Measurements from ENCODE around the gene SIPA1L3. TPM values are rescaled to one million over a fixed set of nuclear protein-coding genes. Genes with fewer than 3 reads are reported as not detected.
"Not testable (repeated sequence)": the region's sequence is repeated elsewhere in the genome, so short reads cannot be mapped to it uniquely, and the experiment has no call there.

Gene SIPA1L3
- polyA plus RNA-seq (2013, experiment 1 of 2) = 7.4 TPM
- polyA plus RNA-seq (2013, experiment 2 of 2) = 9.0 TPM

GRCh38 chr19:37906869-37907734 is at the start of gene SIPA1L3:
Gene SIPA1L3, plus strand, starts transcription at chr19:37907208. Its CDS starts 174,358 bp downstream, at chr19:38081566.
- Histone ChIP-seq H3K9me3 (ENCODE audit: control insufficient read depth, low read length) (no peaks in the 10 kb centered on the region), H3K4me3 (ENCODE audit: extremely low read depth, insufficient read depth, low read length, poor library complexity, severe bottlenecking) (peak within 1 kb of the TSS; percentile 86), H3K27ac (ENCODE audit: low read depth, low read length, severe bottlenecking) (peak within 1 kb of the TSS; percentile 61), H3K36me3 (ENCODE audit: control insufficient read depth, insufficient read depth, low read length) (peaks cover 4% of the 10 kb centered on the region), H3K4me1 (ENCODE audit: control insufficient read depth, insufficient read depth, low read length, poor library complexity, severe bottlenecking) (no peaks in the 10 kb centered on the region)
- 0 to 1% methylated on average over 79 to 80 of the region's 95 CpGs for WGBS, 2 experiments (ENCODE audit: insufficient coverage in 2 of 2)

DNA sequence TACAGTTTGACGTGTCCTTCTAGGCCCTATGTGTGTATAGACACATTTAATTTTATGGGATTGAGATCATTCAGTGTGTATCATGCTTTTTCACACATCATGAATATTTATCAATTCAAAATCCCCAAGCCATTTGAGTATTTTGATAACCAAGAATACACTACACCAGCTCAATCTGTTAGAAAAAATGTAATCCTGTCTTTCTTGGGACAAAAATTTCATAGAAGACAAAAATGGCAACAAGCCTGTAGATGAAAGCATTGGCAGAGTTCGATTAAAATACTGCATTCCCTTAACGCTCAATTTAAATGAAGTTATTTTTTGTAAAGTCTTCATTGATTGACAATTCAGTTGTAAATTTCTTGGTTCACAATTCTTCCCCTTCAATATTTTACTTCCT is 42.5 kb upstream of the SIPA1L3 start:
- WGBS, 2 experiments (ENCODE audit: insufficient coverage in 2 of 2) = 100% methylated on average over 2 of the region's 3 CpGs; no CpG with 5 or more reads in 1 of the 2 experiments

DNA sequence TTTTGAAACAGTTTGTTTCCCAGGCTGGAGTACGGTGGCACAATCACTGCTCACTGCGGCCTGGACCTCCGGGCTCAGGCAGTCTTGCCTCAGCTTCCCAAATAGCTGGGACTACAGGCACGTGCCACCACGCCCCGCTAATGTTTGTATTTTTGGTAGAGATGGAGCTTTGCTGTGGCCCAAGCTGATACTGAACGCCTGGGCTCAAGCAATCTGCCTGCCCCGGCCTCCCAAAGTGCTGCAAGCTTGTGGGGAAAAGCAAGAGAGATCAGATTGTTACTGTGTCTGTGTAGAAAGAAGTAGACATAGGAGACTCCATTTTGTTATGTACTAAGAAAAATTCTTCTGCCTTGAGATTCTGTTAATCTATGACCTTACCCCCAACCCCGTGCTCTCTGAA is 41.1 kb upstream of the SIPA1L3 start:
- peaks cover 22% of the 10 kb centered on the region for H3K9me3 ChIP-seq (ENCODE audit: control insufficient read depth, low read length)
- not testable (repeated sequence) for H3K4me3 ChIP-seq (ENCODE audit: extremely low read depth, insufficient read depth, low read length, poor library complexity, severe bottlenecking); H3K27ac ChIP-seq (ENCODE audit: low read depth, low read length, severe bottlenecking); H3K4me1 ChIP-seq (ENCODE audit: control insufficient read depth, insufficient read depth, low read length, poor library complexity, severe bottlenecking); H3K36me3 ChIP-seq (ENCODE audit: control insufficient read depth, insufficient read depth, low read length)
- whole genome bisulfite sequencing, 2 experiments (ENCODE audit: insufficient coverage in 2 of 2) = 90 to 93% methylated on average over 7 to 8 of the region's 9 CpGs

More for the DNA sequence above, 42.5 kb upstream of the SIPA1L3 start:
- peaks cover 8% of the 10 kb centered on the region for H3K9me3 ChIP-seq (ENCODE audit: control insufficient read depth, low read length)
- no peak overlapping the region for H3K4me3 ChIP-seq (ENCODE audit: extremely low read depth, insufficient read depth, low read length, poor library complexity, severe bottlenecking)
- no peaks in the 10 kb centered on the region for H3K36me3 ChIP-seq (ENCODE audit: control insufficient read depth, insufficient read depth, low read length)
- no peaks in the 10 kb centered on the region for H3K4me1 ChIP-seq (ENCODE audit: control insufficient read depth, insufficient read depth, low read length, poor library complexity, severe bottlenecking)
- no peak overlapping the region for H3K27ac ChIP-seq (ENCODE audit: low read depth, low read length, severe bottlenecking)

DNA sequence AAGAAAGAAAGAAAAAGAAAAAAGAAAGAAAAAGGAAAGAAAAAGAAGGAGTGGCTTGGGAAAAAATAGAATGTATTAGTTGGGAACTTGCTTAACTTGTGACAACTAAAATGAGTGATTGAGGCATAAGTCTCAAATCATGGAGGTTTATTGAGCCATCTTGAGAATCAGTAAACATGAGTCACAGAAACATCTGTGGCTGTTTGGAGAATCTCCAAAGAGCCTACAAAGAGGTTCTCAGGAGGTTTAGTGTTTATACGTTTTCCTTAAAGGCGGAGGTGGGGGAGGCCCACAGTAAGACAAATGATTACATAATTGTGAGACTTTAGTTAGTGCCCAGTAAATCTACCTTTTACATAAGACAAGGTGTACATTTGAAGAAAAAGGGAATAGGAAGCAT is 39.2 kb upstream of the SIPA1L3 start:
- H3K4me1 ChIP-seq (ENCODE audit: control insufficient read depth, insufficient read depth, low read length, poor library complexity, severe bottlenecking) = no peaks in the 10 kb centered on the region
- no peak overlapping the region for H3K27ac ChIP-seq (ENCODE audit: low read depth, low read length, severe bottlenecking)
- H3K36me3 ChIP-seq (ENCODE audit: control insufficient read depth, insufficient read depth, low read length) = no peaks in the 10 kb centered on the region
- no peak overlapping the region for H3K4me3 ChIP-seq (ENCODE audit: extremely low read depth, insufficient read depth, low read length, poor library complexity, severe bottlenecking)
- 67% methylated on average over 1 of the region's 2 CpGs; no CpG with 5 or more reads in 1 of the 2 experiments for WGBS, 2 experiments (ENCODE audit: insufficient coverage in 2 of 2)
- peaks cover 25% of the 10 kb centered on the region for H3K9me3 ChIP-seq (ENCODE audit: control insufficient read depth, low read length)

- Histone ChIP-seq H3K27ac (ENCODE audit: low read depth, low read length, severe bottlenecking) (no peak overlapping the region), H3K9me3 (ENCODE audit: control insufficient read depth, low read length) (peaks cover 29% of the 10 kb centered on the region), H3K4me1 (ENCODE audit: control insufficient read depth, insufficient read depth, low read length, poor library complexity, severe bottlenecking) (no peaks in the 10 kb centered on the region), H3K36me3 (ENCODE audit: control insufficient read depth, insufficient read depth, low read length) (no peaks in the 10 kb centered on the region), H3K4me3 (ENCODE audit: extremely low read depth, insufficient read depth, low read length, poor library complexity, severe bottlenecking) (no peak overlapping the region)
- WGBS, 2 experiments (ENCODE audit: insufficient coverage in 2 of 2) = 85 to 86% methylated on average over 2 to 4 of the region's 4 CpGs
Measured at GRCh38 chr19:37869766-37870340, 37.2 kb upstream of the SIPA1L3 start.

DNA sequence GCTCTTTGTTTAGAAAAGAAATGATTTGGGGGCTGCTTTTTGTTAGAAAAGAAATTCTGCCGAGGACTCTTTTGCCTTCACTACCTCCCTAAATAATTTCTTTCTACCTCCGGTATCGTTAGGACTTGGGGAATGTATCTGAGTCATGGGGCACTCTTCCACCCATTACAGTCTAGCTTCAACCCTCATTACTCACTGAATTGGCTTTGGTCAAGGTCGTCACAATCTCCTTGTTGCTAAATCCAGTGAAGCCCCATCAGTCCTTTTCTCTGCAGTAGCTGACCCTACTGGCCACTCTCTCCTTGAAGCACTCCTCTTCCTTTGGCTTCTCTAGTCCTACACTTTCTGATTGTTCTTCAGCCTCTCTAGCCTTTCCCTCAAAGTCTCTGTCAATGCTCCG is 34.6 kb upstream of the SIPA1L3 start:
- Histone ChIP-seq H3K9me3 (ENCODE audit: control insufficient read depth, low read length) (peaks cover 29% of the 10 kb centered on the region), H3K4me3 (ENCODE audit: extremely low read depth, insufficient read depth, low read length, poor library complexity, severe bottlenecking) (no peak overlapping the region), H3K36me3 (ENCODE audit: control insufficient read depth, insufficient read depth, low read length) (no peaks in the 10 kb centered on the region), H3K27ac (ENCODE audit: low read depth, low read length, severe bottlenecking) (no peak overlapping the region), H3K4me1 (ENCODE audit: control insufficient read depth, insufficient read depth, low read length, poor library complexity, severe bottlenecking) (no peaks in the 10 kb centered on the region)
- 95 to 100% methylated on average over 1 to 3 of the region's 5 CpGs for WGBS, 2 experiments (ENCODE audit: insufficient coverage in 2 of 2)

DNA sequence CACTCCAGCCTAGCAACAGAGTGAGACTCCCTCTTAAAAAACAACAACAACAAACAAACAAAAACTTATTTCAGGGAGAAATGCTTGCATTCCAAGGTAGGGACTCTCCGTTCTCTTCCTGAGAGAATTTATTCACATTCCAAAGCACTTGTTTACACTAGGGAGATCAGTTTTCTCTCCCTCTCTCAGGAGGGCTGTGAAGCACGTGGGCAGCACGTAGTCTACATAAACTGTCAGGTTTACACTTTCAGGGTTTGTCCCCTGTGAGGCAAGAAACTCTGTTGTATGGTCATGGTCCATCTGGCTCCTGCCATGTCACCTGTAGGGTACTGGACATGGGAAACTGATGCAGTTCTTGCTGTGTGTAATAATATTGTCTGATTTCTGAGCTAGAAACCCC is 32.2 kb upstream of the SIPA1L3 start:
- no peak overlapping the region for H3K4me3 ChIP-seq (ENCODE audit: extremely low read depth, insufficient read depth, low read length, poor library complexity, severe bottlenecking)
- peaks cover 18% of the 10 kb centered on the region for H3K9me3 ChIP-seq (ENCODE audit: control insufficient read depth, low read length)
- H3K36me3 ChIP-seq (ENCODE audit: control insufficient read depth, insufficient read depth, low read length) = no peaks in the 10 kb centered on the region
- WGBS, 2 experiments (ENCODE audit: insufficient coverage in 2 of 2) = 36 to 41% methylated on average over 3 of the region's 3 CpGs
- H3K27ac ChIP-seq (ENCODE audit: low read depth, low read length, severe bottlenecking) = no peak overlapping the region
- no peaks in the 10 kb centered on the region for H3K4me1 ChIP-seq (ENCODE audit: control insufficient read depth, insufficient read depth, low read length, poor library complexity, severe bottlenecking)

GRCh38 chr19:37876032-37876431 is 31.0 kb upstream of the SIPA1L3 start:
- Histone ChIP-seq H3K4me1 (ENCODE audit: control insufficient read depth, insufficient read depth, low read length, poor library complexity, severe bottlenecking) (no peaks in the 10 kb centered on the region), H3K36me3 (ENCODE audit: control insufficient read depth, insufficient read depth, low read length) (no peaks in the 10 kb centered on the region), H3K27ac (ENCODE audit: low read depth, low read length, severe bottlenecking) (no peak overlapping the region), H3K9me3 (ENCODE audit: control insufficient read depth, low read length) (peaks cover 6% of the 10 kb centered on the region), H3K4me3 (ENCODE audit: extremely low read depth, insufficient read depth, low read length, poor library complexity, severe bottlenecking) (no peak overlapping the region)
- WGBS, 2 experiments (ENCODE audit: insufficient coverage in 2 of 2) = 92 to 100% methylated on average over 2 of the region's 2 CpGs

GRCh38 chr19:37877147-37877546 is 29.9 kb upstream of the SIPA1L3 start:
- Histone ChIP-seq H3K4me1 (ENCODE audit: control insufficient read depth, insufficient read depth, low read length, poor library complexity, severe bottlenecking) (no peaks in the 10 kb centered on the region), H3K36me3 (ENCODE audit: control insufficient read depth, insufficient read depth, low read length) (no peaks in the 10 kb centered on the region), H3K27ac (ENCODE audit: low read depth, low read length, severe bottlenecking) (no peak overlapping the region), H3K9me3 (ENCODE audit: control insufficient read depth, low read length) (peaks cover 4% of the 10 kb centered on the region), H3K4me3 (ENCODE audit: extremely low read depth, insufficient read depth, low read length, poor library complexity, severe bottlenecking) (no peak overlapping the region)
- 100% methylated on average over 1 of the region's 3 CpGs; no CpG with 5 or more reads in 1 of the 2 experiments for WGBS, 2 experiments (ENCODE audit: insufficient coverage in 2 of 2)

- Histone ChIP-seq H3K4me3 (ENCODE audit: extremely low read depth, insufficient read depth, low read length, poor library complexity, severe bottlenecking) (no peak overlapping the region), H3K9me3 (ENCODE audit: control insufficient read depth, low read length) (no peaks in the 10 kb centered on the region), H3K36me3 (ENCODE audit: control insufficient read depth, insufficient read depth, low read length) (no peaks in the 10 kb centered on the region), H3K4me1 (ENCODE audit: control insufficient read depth, insufficient read depth, low read length, poor library complexity, severe bottlenecking) (no peaks in the 10 kb centered on the region), H3K27ac (ENCODE audit: low read depth, low read length, severe bottlenecking) (no peak overlapping the region)
- 100% methylated on average over 1 of the region's 1 CpG for WGBS, 2 experiments (ENCODE audit: insufficient coverage in 2 of 2)
Measured at GRCh38 chr19:37885392-37885791, 21.6 kb upstream of the SIPA1L3 start.

- no peaks in the 10 kb centered on the region for H3K4me1 ChIP-seq (ENCODE audit: control insufficient read depth, insufficient read depth, low read length, poor library complexity, severe bottlenecking)
- H3K27ac ChIP-seq (ENCODE audit: low read depth, low read length, severe bottlenecking) = no peak overlapping the region
- H3K4me3 ChIP-seq (ENCODE audit: extremely low read depth, insufficient read depth, low read length, poor library complexity, severe bottlenecking) = no peak overlapping the region
- H3K36me3 ChIP-seq (ENCODE audit: control insufficient read depth, insufficient read depth, low read length) = no peaks in the 10 kb centered on the region
- H3K9me3 ChIP-seq (ENCODE audit: control insufficient read depth, low read length) = no peaks in the 10 kb centered on the region
- 80 to 82% methylated on average over 1 of the region's 1 CpG for WGBS, 2 experiments (ENCODE audit: insufficient coverage in 2 of 2)
Measured at GRCh38 chr19:37886571-37886970, 20.4 kb upstream of the SIPA1L3 start.
